NCI-H2107 (cell line): ENCODE results near the gene DGCR2.
"Not testable (repeated sequence)": the region's sequence is repeated elsewhere in the genome, so short reads cannot be mapped to it uniquely, and the experiment has no call there.

Experiments used
- DNase-seq: peaks from one replicate; lab custom pipeline; 2025; lab: John Stamatoyannopoulos, UW

Gene DGCR2

DNA sequence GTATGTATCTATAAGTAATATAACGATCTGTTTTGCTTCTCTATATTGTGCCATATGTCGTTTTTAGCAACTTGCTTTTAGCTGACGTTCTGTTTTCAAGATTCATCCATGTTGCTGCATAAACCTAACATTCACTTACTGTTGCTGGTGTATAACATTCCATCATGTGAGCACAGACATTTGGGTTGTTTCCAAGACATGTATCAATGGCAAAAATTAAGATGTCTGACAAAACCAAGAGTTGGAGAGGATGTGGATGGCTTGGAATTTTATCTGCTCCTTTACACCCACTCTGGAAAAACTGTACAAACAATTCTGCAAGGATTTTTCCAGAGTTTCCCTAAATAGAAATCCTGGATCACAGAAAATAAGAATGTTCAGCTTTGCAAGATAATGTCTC is 40.9 kb downstream of the DGCR2 start:
- no peak for DNase-seq

DNA sequence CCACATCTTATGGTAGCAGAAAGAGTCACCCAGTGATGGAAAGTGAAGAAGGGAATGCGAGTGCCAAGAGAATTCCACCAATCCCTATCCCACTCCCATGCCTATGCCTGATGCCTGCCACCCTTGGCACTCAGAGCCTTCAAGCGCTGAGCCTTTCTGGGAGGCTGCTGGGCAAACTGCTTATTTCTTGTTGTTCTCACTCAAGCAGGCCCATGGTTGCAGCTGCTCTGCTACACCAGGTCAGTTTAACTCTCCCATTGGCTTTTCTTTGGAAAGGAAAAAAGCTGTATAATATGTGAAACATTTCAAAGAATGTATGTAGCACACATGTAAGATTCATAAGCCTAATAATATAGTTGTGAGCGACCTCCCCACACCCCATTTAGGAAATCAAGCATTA is 41.4 kb downstream of the DGCR2 start:
- no peak for DNase-seq

DNA sequence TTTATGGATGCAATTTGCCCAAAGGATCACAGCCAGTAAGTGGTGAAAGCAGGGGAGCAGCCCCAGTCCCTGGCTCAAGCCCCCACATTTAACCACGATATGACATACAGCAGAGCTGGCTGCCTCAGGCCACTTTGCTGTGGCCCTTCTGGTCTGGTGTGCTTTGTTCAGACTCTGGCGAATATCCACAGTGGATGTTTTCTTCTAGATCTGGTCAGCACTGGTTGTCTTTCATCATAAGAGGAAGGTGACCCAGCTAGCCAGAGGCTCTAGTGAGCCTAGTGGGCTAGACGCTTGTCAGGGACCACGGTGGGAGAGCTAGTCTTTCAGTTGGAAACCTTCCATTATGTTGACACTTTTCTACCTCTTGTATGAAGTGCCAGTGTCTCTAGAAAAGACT is 42.5 kb downstream of the DGCR2 start:
- no peak for DNase-seq

DNA sequence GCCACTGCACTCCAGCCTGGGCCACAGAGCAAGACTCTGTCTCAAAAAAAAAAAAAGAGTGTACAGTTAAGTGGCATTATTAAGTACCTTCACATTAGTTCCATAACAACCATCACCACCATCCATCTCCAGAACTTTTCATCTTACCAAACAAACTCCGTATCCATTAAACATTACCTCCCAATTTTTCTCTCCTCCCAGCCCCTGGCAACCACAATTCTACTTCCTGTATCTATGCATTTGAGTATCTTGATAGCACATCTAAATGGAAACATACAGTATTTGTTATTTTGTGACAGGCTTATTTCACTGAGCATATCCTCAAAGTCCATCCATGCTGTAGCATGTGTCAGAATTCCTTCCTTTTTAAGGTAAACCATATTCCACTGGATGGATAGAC is 46.8 kb downstream of the DGCR2 start:
- no peak for DNase-seq

DNA sequence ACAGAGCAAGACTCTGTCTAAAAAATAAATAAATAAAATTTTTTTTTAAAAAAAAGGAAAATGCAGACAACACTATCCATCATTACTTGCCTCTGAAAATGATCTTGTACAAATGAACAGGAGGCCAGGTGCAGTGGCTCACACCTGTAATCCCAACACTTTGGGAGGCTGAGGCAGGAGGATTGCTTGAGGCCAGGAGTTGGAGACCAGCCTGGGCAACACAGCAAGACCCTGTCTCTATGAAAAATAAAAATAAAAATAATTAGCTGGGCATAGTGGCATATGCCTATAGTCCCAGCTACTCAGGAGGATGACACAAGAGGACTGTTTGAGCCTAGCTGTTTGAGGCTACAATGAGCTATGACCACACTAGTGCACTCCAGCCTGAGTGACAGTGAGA is 49.4 kb downstream of the DGCR2 start:
- DNase-seq = not testable (repeated sequence)

DNA sequence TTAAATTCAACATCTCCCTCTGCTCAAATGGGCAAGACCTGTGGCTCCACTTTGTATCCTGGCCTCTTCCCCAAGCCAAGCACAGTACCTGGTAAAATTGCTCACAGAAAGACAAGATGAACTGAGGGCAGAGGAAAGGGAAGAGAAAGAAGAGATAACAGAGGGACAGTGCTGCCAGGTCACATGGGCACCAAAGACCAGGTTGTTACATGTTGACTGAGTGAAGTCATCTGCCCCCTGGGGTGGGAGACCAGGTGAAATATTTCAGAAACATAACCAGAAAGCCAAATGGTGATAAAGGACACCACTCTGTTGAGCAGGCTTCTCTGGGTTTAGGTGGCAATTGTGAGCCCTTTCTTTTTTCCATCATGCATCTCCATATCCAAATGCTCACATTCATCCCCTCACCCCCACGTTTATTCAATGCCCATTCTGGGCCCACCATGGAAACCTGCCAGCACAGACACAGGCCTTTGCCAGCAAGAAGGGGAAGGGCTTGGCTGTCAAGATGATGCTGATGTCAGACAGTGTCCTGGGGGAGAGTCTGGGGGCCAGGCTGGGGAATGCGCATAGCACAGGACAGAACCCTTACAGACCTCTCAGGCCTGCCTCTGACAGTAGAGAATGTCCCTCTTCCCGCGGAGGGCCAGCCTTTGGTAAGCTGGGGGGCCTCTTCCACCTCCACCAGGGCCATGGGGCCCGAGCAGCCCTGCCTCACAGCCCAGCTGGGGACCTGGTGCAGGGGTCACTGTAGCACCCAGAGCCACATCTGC is 51.6 kb downstream of the DGCR2 start:
- no peak for DNase-seq

DNA sequence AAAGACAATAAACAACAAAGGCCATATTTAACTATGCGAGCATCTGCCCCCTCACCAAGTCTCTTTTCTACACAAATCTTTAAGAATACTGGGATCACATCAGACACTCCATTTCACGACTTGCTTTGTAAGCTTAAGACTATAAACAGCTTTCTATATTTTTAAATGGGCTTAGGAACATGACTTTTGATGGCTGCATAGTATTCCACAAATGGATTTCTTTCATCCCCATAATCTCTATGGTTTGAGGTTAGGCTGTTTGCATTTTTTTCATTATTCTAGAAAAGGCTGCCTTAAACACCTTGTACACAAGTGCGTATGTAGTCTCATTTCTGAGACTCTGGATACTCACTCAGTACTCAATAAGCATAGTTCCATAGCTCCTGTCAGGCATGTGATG is 52.8 kb downstream of the DGCR2 start:
- no peak for DNase-seq

DNA sequence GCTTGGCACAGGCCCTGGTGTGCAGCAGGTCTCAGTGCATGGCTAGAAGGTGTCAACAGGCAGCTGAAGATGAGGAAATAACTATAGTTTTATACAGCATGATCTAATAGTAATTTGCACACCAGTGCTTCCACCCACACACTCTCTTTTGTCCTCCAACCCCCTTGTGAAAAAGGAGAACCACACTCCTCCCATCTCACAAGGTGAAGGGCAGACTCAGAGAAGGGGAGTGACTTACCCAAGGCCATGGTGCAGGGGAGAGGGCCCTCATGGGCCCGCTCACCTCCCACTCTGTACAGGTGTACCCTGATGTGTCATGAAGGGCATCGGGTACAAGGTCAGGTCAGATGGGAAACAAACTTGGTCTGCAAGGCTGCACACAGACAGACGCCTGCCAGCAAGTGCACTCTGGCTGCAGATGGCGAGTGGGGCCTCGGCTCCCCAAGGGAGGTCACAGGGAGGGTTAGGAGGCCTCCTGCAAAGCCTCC is 53.4 kb downstream of the DGCR2 start:
- no peak for DNase-seq

DNA sequence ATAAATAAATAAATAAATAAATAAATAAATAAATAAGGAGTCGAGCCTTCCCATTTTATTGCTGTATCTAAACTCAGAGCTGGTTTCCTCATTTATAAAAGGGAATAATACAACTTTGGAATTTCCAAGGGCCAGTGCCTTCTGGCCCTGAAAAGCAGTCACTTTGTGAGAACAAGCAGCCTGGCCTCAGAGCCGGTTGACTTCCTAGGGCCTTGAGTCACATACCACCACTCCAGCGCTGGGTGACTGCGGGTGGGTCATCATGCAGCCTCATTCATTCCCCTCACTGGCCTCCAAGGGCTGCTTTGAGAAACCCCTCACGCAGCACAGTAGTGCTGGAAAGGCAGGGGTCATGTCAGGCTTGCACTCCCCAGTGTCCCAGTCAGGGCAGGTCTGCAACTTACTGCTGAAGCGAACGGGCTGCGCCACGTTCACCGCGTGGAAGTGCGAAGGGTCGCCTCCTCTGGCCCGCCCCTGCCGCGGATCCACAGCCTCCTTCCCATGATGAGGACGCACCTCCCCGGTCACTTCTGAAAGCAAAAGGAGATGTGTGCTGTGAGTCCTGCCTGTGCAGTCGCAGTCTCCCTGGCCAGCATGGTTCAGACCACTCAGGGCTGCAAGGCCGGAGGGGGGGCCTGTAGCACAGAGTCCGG is 54.4 kb downstream of the DGCR2 start:
- no peak for DNase-seq

DNA sequence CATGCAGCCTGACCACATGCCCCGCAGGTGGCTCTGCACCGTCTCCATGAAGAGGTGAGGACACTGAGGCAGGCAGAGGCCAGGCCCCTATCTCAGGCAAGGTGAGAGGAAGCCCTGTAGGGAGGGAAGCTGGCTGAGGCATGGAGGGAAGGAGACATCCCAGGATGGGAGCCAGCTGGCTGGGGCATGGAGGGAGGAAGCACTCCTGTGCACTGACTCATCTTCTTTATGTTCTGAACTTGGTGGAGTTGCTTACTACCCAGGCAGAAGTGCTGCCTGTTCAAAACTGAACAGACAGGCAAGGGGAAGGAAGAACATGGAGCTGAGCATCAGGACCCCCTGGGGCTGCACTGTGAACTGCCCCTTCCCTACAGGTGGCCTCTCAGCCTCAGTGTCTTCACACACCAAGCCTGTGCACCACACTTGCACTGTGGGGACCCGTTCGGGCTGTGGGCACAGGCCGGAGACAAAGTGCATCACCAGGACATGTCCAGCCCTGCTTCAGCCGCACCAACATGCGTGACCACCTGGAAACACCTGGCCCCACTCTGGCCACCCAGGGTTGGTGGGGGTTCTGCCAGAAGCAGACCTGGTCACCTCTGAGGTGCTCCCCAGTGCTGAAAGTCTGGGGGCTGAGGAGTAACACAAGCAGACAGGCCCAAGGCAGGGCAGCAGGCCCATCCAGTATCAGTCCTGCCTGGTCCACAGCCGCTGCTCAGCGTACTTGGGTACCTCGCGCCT is 55.5 kb downstream of the DGCR2 start:
- DNase-seq = no peak

DNA sequence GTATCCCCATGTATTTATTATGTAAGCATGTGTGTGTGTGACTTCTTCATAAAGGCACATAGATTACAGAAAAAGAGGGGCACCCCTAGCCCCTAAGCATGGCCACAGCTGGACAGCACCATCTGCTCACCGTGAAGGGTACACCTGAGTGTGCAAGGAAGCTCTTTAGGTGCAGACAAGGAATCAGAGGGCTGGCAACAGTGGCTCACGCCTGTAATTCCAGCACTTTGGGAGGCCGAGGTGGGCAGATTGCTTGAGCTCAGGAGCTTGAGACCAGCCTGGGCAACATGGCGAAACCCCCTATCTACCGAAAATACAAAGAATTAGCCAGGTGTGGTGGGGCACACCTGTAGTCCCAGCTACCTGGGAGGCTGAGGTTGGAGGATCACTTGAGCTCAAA is 56.3 kb downstream of the DGCR2 start:
- no peak for DNase-seq

DNA sequence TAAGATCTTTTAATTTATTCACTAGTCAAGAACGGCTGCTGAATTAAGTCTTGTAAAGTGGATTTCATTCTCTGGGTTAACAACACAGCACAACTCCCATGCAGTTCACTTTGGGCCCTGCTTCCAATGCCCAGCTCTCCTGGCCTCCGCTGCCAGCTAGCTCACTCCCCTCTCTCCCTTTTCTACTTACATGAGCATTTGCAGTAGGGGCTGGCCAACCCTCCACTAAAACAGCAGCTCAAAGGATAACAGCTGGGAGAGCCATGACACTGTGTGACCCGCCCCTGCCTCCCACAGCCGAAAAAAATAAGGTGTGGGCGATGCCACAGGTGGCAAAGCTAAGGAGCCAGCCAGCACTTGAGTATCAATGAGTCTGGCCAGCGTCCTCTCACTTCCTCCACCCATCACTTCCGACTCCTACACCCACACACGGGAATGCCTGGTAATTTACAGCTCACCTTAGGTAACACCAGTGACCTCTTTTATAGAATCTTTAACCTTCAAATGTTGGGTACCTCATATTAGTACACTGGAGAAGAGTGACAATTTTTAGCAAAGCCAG is 56.8 kb downstream of the DGCR2 start:
- DNase-seq = no peak

DNA sequence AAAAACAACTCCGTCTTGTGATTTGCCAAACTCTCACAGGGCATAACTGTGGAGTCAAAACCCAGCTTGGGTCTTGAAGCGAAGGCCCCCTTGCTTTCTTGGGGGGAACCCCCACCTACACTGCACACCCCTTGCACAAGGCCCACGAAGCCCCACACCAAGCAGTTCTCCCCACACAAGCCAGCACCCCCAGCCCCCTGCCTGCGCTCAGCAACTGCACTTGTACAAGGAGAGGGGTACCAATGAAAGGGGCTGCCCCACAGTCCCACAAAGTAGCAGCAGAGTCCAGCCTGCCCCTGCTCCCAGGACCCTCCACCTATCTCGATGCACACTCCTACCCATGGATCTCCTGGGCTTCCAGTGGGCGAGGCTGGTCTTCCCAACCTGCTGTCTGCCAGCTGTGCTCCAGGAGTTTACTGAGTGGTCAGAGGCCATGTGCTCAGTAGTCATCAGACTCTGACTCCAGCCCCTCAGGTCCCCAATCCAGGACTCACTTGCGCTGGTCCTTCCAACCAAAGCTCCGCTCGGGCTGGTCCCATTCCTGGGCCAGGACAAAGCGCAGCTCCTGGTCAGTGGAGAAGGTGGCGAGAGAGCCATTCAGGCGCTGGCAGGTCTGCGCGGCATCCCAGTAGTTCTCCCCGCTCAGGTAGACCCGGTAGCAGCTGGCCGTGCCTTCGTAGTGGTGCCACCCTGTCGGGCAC is 57.7 kb downstream of the DGCR2 start:
- DNase-seq = no peak

DNA sequence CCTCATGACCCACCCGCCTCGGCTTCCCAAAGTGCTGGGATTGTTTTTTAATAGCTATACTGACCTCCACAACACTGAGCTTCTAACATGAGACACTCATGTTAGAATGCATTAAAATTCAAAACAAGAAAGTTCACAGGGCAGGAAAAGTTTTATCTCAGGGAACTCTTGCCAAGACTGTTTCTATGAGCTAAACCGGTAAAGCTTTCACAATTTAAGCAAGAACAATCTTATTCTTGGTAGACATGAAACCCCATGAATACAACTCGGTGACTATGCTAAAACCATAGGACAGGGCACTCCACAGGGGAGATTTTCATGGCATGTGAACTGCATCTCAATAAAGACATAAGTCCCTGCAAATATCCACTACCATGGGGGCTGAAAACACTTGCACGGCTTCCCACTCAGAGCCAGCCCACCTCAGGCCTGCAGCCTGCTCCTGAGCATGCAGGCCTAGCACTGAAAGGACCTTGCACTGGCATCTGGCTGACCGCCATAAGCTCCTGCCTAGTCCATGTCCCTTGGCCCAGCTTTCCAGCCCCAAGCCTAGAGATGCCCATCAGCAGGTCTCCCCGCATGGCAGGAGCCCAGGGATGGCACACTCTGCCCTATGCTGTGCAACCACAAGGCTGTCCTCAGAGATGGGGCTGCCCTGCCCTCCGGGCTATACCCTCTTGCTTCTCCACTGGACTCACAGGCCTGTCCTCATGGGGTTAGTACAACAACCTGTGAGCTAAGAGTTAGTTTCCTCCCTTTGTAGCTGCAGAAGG is 58.4 kb downstream of the DGCR2 start:
- no peak for DNase-seq

DNA sequence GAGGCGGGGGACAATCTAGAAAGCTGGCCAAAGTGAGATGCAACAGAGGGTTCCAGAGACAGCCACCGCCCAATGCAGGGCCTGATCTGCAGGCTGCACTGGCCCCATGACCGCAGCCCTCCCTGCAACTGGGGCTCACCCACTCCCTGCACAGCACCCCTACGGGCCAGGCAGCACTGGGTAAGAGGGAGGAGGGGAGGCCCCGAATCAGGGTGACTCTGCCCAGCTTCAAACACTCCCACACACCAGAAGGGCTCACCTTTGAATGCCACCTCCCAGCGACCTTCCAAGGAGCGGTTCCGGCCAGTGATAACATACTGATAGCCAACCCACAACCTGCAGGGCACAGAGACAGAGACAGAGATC is 59.3 kb downstream of the DGCR2 start:
- DNase-seq = no peak

DNA sequence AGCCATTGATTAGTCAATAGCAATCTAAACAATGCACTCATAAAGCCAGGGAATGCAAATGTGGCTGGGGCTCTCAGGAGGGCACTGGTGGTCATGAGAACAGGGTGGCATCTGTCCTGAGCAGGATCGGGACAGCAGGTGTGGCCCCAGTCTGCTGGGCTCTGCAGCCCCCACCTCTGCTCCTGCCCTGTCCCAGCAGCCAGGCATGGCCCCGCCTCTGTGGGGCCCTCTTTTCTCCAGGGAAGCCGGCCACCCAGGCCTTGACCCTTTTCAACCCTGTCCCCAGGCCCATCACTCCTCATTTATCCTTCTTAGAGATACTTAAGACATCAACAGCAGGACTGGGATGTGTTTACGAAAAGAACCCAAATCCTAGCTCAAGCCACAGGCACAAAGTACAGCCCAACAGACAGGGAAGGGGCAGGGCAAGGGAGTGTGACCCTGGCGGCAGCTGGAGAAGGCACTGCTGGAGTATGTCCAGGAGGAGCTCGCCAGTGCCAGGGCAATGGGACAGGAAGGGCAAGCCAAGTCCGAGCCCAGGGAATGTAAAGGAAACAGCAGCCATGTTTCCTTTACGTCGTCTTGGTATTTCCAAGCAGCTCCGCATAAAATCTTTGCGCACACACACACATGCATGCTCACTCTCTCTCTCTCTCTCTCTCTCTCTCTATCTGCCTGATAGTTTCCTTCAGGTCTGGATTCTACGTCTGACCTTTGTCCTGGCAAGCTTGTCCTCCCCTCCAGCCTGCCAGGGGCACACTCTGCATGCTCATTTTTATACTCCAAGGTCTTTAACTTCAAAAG is 59.9 kb downstream of the DGCR2 start:
- no peak for DNase-seq

DNA sequence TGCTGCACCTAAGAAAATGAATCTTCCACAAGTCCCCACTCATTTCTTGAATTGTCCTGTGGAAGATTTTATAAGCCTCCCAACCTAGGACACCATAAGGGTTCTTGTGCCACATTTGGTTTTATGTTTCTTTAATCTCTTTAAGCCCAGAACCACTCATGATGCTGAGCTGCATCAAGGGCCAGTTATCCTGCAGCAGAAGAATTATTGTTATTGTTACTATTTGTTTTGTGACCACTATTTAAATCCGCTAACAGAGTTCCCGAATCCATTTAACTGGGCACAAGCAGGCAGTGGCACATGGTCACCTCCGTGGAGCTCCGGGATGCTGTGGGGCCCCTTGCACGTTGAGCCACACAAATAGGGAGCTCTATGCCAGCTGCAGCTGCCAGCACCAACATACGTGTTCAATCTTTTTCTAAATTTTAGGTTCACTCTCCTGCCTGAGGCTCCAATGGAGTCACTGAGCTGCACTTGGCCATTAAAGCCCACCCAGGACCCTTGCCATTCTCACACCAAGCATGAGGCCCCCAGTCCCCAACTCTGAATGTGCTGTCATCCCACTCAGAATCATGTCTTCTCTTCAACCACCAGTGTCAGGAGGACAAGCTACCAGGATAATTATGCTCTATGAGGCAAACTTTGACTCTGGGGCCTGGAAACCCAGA is 60.6 kb downstream of the DGCR2 start:
- DNase-seq = no peak

DNA sequence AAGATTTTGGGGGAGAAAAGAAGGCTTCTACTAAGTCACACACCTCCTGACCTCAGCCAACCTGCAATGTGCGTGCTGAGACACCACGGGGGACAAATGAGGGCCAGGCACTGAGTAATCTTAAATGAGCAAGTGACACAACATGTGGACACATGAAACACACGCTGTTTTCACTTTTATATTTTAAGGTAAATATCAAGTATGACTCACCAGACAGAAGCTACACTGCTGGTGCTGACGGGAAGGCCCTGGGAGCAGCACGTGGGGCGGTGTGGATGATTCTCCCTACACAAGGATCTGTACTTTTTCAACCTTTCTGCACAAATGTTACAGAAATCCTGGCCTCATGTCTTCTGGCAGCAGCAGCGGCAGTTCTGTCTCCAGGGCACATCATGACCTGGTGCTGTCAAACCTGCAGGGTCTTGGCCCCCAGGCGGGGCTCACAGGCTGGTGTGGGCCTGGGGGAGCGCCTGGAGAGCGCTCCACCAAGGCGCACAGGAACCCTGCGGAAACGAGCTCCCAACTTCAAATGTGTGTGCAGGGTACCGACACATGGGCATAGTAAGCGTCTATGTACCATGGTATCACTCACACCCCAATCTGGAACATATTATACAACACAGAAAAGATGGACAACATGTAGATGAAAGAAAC is 61.7 kb downstream of the DGCR2 start:
- DNase-seq = no peak

DNA sequence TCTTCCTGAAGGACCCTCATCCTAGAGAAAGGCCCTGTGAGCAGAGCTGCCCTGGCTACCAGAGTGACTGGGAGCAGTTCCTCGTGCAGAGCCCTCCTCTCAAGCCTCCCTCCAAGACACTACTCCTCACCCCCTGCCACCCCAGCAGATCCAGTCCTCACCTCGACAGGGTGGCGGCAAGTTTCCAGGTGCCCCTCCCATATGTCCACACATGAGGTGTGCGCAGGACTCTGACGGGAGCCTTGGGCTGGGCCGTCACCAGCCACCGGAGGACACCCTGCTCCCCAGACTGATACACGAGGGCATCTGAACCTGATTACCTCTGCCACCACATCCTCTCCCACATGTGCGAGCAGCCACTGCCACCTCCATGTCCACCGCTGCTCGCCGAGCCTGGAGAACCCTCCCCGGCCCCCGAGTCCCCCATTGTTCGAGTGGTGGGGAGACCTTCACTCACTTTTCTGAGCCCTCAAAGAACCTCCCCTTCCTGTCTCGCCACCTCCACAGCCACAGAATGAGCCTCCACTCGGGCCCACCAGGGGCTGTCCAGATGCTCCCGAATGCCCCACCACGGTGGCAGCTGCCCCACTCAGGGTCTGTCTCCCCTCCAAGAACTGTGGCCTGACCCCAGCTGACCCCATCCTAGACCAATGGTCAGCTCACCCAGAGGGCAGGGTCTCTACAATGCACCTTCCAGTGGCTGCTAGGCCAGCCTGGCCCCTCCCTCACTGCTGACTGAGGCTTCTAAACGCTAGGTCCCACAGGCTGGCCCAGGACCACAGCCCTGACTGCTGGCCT is 62.5 kb downstream of the DGCR2 start:
- no peak for DNase-seq
